Kidney (tissue), 14 donors: ENCODE data around the gene AMFR. TPM values are rescaled to one million over a fixed set of nuclear protein-coding genes. Genes with fewer than 3 reads are reported as not detected.

Source experiments
- DNase-seq, 5 donors: peaks; one replicate each; pipeline ENCODE4 v3.0.0-alpha.2; 2013 to 2020
- FAIRE-seq: peaks from 2 replicates; lab custom pipeline; 2012; peaks lifted over from hg19 to GRCh38; lab: Jason Lieb, UNC
- H3K27ac ChIP-seq, 2 donors: one replicate each; pipeline ENCODE4 v1.7.0; 2013; ENCODE audit warnings: low read depth in 2 of 2, low read length in 2 of 2, inconsistent platforms in 1 of 2
- H3K27me3 ChIP-seq: one replicate; pipeline ENCODE4 v1.7.1; 2013; ENCODE audit warnings: low read length, inconsistent platforms; ENCODE audit not compliant: control insufficient read depth, insufficient read depth
- H3K36me3 ChIP-seq, 3 donors: one replicate each; pipeline versions ENCODE4 v1.7.0 to v1.7.1; 2013; ENCODE audit warnings: low read length in 3 of 3, control low read depth in 1 of 3, inconsistent platforms in 1 of 3; ENCODE audit not compliant: insufficient read depth in 3 of 3, control insufficient read depth in 2 of 3
- H3K4me1 ChIP-seq, 3 donors: one replicate each; pipeline versions ENCODE4 v1.7.0 to v1.7.1; 2013; ENCODE audit warnings: low read length in 3 of 3, inconsistent platforms in 1 of 3, low read depth in 1 of 3; ENCODE audit not compliant: control insufficient read depth in 2 of 3, insufficient read depth in 2 of 3
- H3K4me3 ChIP-seq, 3 donors: one replicate each; pipeline versions ENCODE4 v1.7.0 to v1.8.1; 2013; ENCODE audit warnings: low read length in 3 of 3, control low read depth in 1 of 3, inconsistent platforms in 1 of 3
- H3K9ac ChIP-seq, 3 donors: one replicate each; pipeline versions ENCODE4 v1.7.0 to v1.7.1; 2013; ENCODE audit warnings: low read length in 3 of 3, control low read depth in 1 of 3, inconsistent platforms in 1 of 3
- H3K9me3 ChIP-seq, 3 donors: one replicate each; pipeline versions ENCODE4 v1.7.0 to v1.7.1; 2013; ENCODE audit warnings: low read length in 3 of 3, control low read depth in 1 of 3, inconsistent platforms in 1 of 3; ENCODE audit not compliant: control insufficient read depth in 2 of 3, insufficient read depth in 1 of 3
- intact Hi-C: fragments of 100-400 bp; cut with DNase I; formaldehyde crosslinking; loops from one replicate; pipeline ENCODE4 v1.11.1; 2022
- polyA plus RNA-seq: library from polyadenylated mRNA; stranded (reverse); fragments of 350-450 nt; fragmentation: Illumina TruSeq; extraction: RNeasy Lipid Tissue Mini Kit (QIAGEN cat#74804); gene quantifications from one replicate; pipeline ENCODE4 v1.2.3, GENCODE V29; 2014; ENCODE audit warnings: low read depth, low replicate concordance; ENCODE audit not compliant: insufficient read depth
- total RNA-seq: library from RNA; stranded (reverse); fragmentation: NEBNext Ultra II Directional; extraction: Animal tissue kit (Norgen Biotek cat#: 25700); gene quantifications from one replicate; pipeline ENCODE4 v1.2.1, GENCODE V29; 2021
- TF ChIP-seq, protein P1 (sequence below): IDR thresholded peaks from 3 replicates; pipeline ENCODE4 v1.5.1; 2012; ENCODE audit warnings: mild to moderate bottlenecking, moderate library complexity, borderline replicate concordance; ENCODE audit not compliant: insufficient read depth; ENCODE audit errors: extremely low read depth
- donor health status: control.
- donor health status: control.
- donor health status: control.
- donor health status: control.
- donor health status: control.
- donor health status: DM: yes; HTN: yes; CAD: no.
- donor health status: Normal renal cell carcinoma (clear cell type).

Gene AMFR
- total and polyA plus RNA-seq, 2 donors from 2014 or later = 143 to 163 TPM

DNA sequence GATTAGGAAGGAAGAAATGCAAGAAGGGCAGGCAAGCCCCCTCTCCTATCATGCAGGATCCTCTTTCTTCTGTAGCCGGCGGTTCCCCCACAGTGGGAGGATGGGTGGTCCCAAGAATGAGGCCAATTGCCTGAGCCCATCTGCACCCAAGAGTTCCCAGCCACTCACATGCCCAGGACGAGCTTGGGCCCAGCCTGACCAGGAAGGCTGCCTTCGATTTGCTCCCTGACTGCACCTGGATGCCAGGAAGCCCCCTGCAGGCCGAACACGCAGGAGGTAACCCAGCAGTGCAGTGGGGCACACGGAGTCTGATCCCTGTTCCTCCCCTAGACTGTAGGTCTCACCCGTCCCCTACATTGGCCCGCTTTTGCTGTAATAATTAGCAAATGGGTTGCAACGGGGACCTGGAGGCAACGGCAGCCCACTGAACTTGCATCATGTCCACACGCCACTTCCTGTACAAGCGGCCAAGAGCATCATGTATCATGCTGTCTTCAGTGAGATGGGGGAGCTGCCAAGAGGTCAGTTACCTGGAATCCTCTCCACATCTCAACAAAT lies 67.5 kb downstream of the AMFR start:
- DNase-seq (peak; percentile 23 to 72 (median 45)), FAIRE-seq (no peak)
- intact Hi-C loops = no loop called here

GRCh38 chr16:56357241-56357764 lies 68.0 kb downstream of the AMFR start:
- Histone ChIP-seq H3K36me3 (peaks cover under 1 to 6% (median 3%) of the 10 kb centered on the region in 3 donors), H3K4me1 (peaks cover 0 to 8% (median 7%) of the 10 kb centered on the region in 3 donors), H3K4me3 (peak overlapping the region in 2 of 3 donors; percentile 63 to 68), H3K9me3 (no peaks in the 10 kb centered on the region), H3K9ac (peak overlapping the region in 2 of 3 donors; percentile 69 to 72), H3K27me3 (no peaks in the 10 kb centered on the region), H3K27ac (peak overlapping the region; percentile 9 to 67)
- peak in 4 of 5 donors; percentile 12 to 74 (median 58) for DNase-seq
- intact Hi-C loops = no loop called here
- FAIRE-seq = no peak
- TF ChIP-seq, protein P1, sequence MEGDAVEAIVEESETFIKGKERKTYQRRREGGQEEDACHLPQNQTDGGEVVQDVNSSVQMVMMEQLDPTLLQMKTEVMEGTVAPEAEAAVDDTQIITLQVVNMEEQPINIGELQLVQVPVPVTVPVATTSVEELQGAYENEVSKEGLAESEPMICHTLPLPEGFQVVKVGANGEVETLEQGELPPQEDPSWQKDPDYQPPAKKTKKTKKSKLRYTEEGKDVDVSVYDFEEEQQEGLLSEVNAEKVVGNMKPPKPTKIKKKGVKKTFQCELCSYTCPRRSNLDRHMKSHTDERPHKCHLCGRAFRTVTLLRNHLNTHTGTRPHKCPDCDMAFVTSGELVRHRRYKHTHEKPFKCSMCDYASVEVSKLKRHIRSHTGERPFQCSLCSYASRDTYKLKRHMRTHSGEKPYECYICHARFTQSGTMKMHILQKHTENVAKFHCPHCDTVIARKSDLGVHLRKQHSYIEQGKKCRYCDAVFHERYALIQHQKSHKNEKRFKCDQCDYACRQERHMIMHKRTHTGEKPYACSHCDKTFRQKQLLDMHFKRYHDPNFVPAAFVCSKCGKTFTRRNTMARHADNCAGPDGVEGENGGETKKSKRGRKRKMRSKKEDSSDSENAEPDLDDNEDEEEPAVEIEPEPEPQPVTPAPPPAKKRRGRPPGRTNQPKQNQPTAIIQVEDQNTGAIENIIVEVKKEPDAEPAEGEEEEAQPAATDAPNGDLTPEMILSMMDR = no peak

More for the DNA sequence above, 67.5 kb downstream of the AMFR start:
- peaks cover 0 to 8% (median 7%) of the 10 kb centered on the region in 3 donors for H3K4me1 ChIP-seq
- no peaks in the 10 kb centered on the region for H3K27me3 ChIP-seq
- H3K4me3 ChIP-seq = no peak overlapping the region
- no peak overlapping the region for H3K9ac ChIP-seq
- peak overlapping the region; percentile 9 to 23 for H3K27ac ChIP-seq
- TF ChIP-seq, protein P1 = no peak
- peaks cover 4 to 11% (median 5%) of the 10 kb centered on the region in 3 donors for H3K36me3 ChIP-seq
- no peaks in the 10 kb centered on the region for H3K9me3 ChIP-seq

- H3K4me3 ChIP-seq = peak overlapping the region; percentile 47 to 68 (median 63)
- TF ChIP-seq, protein P1 = peak; percentile 74
- DNase-seq (peak; percentile 90 to 95 (median 92)), FAIRE-seq (peak; percentile 74)
- intact Hi-C loops = no loop called here
- peaks cover 0 to 8% (median 7%) of the 10 kb centered on the region in 3 donors for H3K4me1 ChIP-seq
- H3K27ac ChIP-seq = peak overlapping the region in 1 of 2 donors; percentile 69
- no peaks in the 10 kb centered on the region for H3K9me3 ChIP-seq
- H3K36me3 ChIP-seq = no peaks in the 10 kb centered on the region
- peak overlapping the region; percentile 20 to 72 (median 69) for H3K9ac ChIP-seq
- H3K27me3 ChIP-seq = no peaks in the 10 kb centered on the region
These were observed 68.8 kb downstream of the AMFR start for GRCh38 chr16:56356276-56357240.
